Mucosa of stomach (tissue), 1 donor: ENCODE results near the gene KLF16.

Experiments used
- H3K27me3 ChIP-seq: one replicate; pipeline ENCODE4 v1.7.0; 2013; ENCODE audit warnings: mild to moderate bottlenecking, low read length; ENCODE audit not compliant: control insufficient read depth, insufficient read depth
- H3K36me3 ChIP-seq: one replicate; pipeline ENCODE4 v1.7.0; 2013; ENCODE audit warnings: low read length; ENCODE audit not compliant: control insufficient read depth, insufficient read depth
- H3K4me1 ChIP-seq: one replicate; pipeline ENCODE4 v1.7.0; 2013; ENCODE audit warnings: mild to moderate bottlenecking, low read length; ENCODE audit not compliant: control insufficient read depth, insufficient read depth
- H3K4me3 ChIP-seq: one replicate; pipeline ENCODE4 v1.7.0; 2013; ENCODE audit warnings: low read length
- H3K9ac ChIP-seq: one replicate; pipeline ENCODE4 v1.7.0; 2013; ENCODE audit warnings: mild to moderate bottlenecking, low read length, moderate library complexity
- H3K9me3 ChIP-seq: one replicate; pipeline ENCODE4 v1.7.0; 2013; ENCODE audit warnings: mild to moderate bottlenecking, low read length, moderate library complexity; ENCODE audit not compliant: control insufficient read depth
- donor health status: Pancreatic carcinoma.

Gene KLF16

DNA sequence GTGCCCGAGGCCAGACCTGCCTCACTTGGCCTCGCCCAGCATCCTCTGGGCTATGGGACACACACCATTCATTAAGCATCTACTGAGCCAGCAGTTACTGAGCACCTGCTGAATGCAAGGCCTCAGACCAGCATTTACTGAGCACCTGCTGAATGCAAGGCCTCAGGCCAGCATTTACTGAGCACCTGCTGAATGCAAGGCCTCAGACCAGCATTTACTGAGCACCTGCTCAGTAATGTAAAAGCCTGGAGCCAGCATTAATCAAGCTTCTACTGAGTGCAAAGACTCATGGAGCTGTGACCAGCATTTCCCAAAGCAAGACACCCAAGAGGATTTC, 55.0 kb downstream of the KLF16 start:
- H3K27me3 ChIP-seq = no peaks in the 10 kb centered on the region
- no peaks in the 10 kb centered on the region for H3K9me3 ChIP-seq
- H3K36me3 ChIP-seq = no peaks in the 10 kb centered on the region
- no peak overlapping the region for H3K4me3 ChIP-seq
- H3K4me1 ChIP-seq = peaks cover 18% of the 10 kb centered on the region
- no peak overlapping the region for H3K9ac ChIP-seq

DNA sequence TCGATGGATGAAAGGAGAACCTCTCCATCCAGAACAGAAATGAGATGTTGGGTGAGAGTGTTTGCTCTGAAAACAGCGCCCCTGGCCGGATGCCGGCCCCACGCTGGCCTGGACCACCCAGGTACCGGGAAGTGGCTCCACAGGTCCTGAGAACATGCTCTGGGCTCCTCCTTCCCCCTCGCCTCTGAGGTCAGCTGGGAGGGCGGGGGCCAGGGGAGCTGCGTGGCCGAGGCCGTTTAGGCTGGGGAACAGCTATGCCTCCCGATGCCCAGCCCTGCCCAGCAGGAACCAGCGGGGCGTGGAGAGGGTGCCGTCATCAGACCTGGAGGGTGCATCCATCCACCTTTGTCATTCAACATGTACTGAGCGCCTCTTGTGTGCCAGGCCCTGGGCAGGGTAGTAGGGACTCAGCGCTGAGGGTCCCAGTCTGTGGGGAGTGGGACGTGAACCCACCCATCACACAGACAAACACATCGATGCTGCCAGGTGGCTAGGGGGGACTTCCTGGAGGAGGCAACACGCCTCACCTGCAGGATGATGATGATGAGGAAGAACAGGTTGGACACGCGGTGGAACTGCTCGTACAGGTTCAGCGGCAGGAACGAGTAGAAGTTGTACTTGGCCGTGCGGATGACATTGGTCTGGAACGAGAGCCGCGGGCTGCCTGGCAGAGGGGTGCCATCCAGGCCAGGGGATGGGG, 55.5 kb downstream of the KLF16 start:
- peaks cover 12% of the 10 kb centered on the region for H3K4me1 ChIP-seq
- no peaks in the 10 kb centered on the region for H3K36me3 ChIP-seq
- H3K4me3 ChIP-seq = no peak overlapping the region
- no peak overlapping the region for H3K9ac ChIP-seq
- H3K27me3 ChIP-seq = no peaks in the 10 kb centered on the region
- H3K9me3 ChIP-seq = no peaks in the 10 kb centered on the region

DNA sequence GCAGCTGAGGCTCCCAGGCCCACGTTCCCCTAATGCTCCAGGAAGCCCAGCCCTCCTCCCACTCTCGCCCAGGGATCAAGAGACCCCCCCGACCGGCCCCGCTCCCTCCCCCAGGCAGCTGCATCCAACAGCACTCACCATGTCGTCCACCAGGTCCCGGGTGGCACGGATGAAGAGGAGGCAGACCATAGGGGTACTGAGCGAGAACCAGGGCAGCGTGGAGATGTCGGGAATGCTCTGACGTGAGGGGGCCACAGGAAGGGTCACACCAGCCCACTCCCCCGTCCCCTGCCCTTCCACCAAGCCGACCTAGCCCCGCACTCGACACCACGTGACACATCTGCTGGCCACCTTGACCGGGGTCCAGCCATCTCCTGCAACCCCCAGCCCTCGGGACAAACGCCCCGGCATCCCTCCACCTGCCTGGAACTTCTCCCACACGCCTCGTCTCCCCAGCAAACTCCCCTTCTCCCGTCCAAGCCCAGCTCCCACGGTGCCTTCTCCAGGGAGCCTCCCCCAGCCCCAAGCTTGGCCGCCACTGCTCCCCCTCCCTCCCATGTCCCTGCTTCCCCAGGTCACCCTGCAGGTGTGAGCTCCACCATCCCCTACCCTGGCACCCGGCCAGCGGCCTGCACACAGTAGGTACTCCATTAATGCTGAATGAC, 56.2 kb downstream of the KLF16 start:
- H3K9me3 ChIP-seq = no peaks in the 10 kb centered on the region
- no peak overlapping the region for H3K4me3 ChIP-seq
- peaks cover 11% of the 10 kb centered on the region for H3K4me1 ChIP-seq
- H3K36me3 ChIP-seq = no peaks in the 10 kb centered on the region
- H3K27me3 ChIP-seq = no peaks in the 10 kb centered on the region
- no peak overlapping the region for H3K9ac ChIP-seq

DNA sequence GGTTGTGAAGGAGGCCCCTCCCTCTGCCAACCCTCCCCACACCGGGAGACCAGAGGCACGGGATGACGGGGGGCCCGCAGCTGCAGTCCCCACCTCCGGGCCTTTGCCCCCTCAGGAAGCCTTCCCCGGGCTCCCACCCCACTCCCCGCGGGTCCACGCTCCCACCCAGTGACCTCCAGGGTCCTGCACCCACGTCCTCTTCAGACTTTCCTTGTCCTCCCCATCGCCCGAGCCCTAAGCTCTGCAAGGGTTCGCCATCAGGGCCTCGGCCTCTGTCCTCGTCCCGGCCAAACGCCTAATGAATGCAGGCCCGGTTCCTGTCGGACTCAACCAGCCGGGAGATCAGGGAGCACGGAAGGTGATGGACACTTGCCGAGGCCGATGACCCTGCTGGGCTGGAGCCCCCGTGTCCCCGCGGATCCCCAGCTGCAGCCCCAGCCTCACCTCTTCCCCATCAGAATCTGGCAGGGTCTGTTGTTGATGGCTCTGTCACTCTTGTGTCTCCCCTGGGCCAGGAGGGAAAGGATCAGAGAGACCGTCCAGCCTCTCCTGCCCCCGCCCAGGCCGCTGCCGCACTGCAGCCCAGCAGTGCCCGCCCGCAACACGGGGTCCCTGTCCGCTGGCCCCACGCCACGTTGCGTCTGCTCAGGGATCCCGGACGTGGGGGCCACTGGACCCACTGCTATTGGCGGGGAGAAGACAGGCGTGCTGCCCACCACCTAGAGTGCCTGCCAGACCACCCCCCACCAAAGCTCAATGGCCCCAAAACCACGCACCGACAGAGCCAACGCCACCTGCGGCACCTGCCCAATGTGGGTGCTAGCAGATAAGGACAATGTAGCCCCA, 57.0 kb downstream of the KLF16 start:
- Histone ChIP-seq H3K9me3 (no peaks in the 10 kb centered on the region), H3K9ac (no peak overlapping the region), H3K4me3 (no peak overlapping the region), H3K4me1 (peaks cover 6% of the 10 kb centered on the region), H3K27me3 (no peaks in the 10 kb centered on the region), H3K36me3 (no peaks in the 10 kb centered on the region)

DNA sequence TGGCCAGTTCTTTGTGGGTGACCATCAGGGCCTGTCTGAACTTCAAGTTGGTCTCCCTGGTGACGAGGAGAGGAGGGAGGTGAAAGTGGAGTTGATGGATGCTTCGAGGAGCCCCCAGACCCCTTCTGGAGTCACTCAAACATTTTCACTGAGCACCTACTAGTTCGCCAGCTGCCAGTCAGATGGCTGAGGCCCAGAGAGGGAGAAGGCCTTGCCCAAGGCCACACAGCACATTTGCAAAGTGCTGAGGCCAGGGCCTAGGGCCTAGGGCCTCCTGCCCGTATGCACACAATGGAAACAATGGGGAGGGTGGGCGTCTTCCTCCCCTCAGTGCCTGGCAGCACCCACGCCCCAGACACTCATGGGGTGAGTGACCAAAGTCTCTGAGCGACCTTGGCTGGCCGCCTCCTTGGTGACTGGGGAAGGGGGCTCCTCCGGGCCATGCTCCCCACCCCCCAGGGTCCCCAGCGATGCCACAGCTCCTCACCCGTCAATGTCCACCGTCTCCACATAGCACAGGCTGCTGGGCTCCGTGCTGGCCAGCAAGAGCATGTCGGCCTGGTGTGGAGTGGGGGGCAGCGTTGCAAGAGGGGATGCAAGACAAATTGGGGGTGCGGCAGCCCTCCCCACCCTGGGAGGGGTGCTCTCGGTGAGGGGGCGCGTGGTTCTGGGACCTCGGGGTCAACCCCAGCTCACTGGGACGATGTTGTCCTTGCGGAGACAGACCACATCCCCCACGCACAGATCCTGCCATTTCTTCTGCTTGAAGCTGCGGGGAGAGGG, 57.8 kb downstream of the KLF16 start:
- no peaks in the 10 kb centered on the region for H3K9me3 ChIP-seq
- no peaks in the 10 kb centered on the region for H3K36me3 ChIP-seq
- no peaks in the 10 kb centered on the region for H3K4me1 ChIP-seq
- no peaks in the 10 kb centered on the region for H3K27me3 ChIP-seq
- no peak overlapping the region for H3K9ac ChIP-seq
- no peak overlapping the region for H3K4me3 ChIP-seq

DNA sequence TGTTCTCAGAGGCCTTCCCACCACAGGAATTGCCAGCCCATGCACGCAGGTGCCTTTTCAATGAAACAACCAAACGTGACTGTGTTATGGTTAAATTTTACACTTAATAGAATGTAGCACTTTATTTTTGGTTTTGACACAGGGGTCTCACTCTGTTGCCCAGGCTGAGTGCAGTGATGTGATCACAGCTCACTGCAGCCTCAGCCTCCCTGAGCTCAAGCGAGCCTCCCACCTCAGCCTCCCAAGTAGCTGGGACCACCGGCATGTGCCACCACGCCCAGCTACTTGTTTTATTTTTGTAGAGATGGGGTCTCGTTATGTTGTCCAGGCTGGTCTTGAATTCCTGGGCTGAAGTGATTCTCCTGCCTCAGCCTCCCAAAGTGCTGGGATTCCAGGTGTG, 58.5 kb downstream of the KLF16 start:
- Histone ChIP-seq H3K27me3 (no peaks in the 10 kb centered on the region), H3K4me1 (no peaks in the 10 kb centered on the region), H3K4me3 (no peak overlapping the region), H3K9me3 (no peaks in the 10 kb centered on the region), H3K9ac (no peak overlapping the region), H3K36me3 (no peaks in the 10 kb centered on the region)
